Measurements from ENCODE around the gene DLG5. TPM values are rescaled to one million over a fixed set of nuclear protein-coding genes. Genes with fewer than 3 reads are reported as not detected.

DLG5 gene
- polyA plus RNA-seq, 3 donors, result 0.14 to 0.77 TPM; not detected in 1

- no peaks in the 10 kb centered on the region for H3K36me3 Mint-ChIP-seq
- H3K27ac Mint-ChIP-seq, result no peak overlapping the region
- H3K4me3 Mint-ChIP-seq, result no peak overlapping the region
- H3K9me3 Mint-ChIP-seq, result peaks cover 0 to 9% (median 0%) of the 10 kb centered on the region in 7 donors
- no peak for DNase-seq
- no peak overlapping the region for H2AFZ ChIP-seq (ENCODE audit: insufficient read depth, low read depth, low read length, poor library complexity, severe bottlenecking)
- H3K9ac ChIP-seq (ENCODE audit: insufficient read depth, low read length, poor library complexity, severe bottlenecking), result no peak overlapping the region
- no peak overlapping the region for H3K27ac ChIP-seq (ENCODE audit: low read depth in 1 of 2, low read length in 2 of 2)
- H3K4me1 ChIP-seq (ENCODE audit: control insufficient read depth in 1 of 2, insufficient read depth in 2 of 2, low read length in 2 of 2), result no peaks in the 10 kb centered on the region
- TF ChIP-seq CTCF (IDR thresholded peaks at IDR 0.05), result no peak
- 98% methylated on average over 4 of the region's 4 CpGs for WGBS (ENCODE audit: insufficient coverage)
- H3K4me3 ChIP-seq (replicated peaks in 1 of 3; ENCODE audit: low read depth in 2 of 3, low read length in 3 of 3), result no peak overlapping the region
- no peaks in the 10 kb centered on the region for H4K20me1 ChIP-seq (ENCODE audit: insufficient read depth, low read length)
- peaks cover 1 to 13% (median 9%) of the 10 kb centered on the region in 3 donors for H3K27me3 Mint-ChIP-seq (ENCODE audit: low read depth in 3 of 3)
- H3K9me3 ChIP-seq (replicated peaks in 1 of 2; ENCODE audit: control insufficient read depth in 1 of 2, insufficient read depth in 1 of 2, low read length in 2 of 2), result peaks cover 5 to 8% of the 10 kb centered on the region in 2 donors
- no peak overlapping the region for H3K4me2 ChIP-seq (replicated peaks; ENCODE audit: extremely low read depth, low read length, poor library complexity, severe bottlenecking)
- no peaks in the 10 kb centered on the region for H3K36me3 ChIP-seq (replicated peaks in 1 of 2; ENCODE audit: control insufficient read depth in 1 of 2, insufficient read depth in 2 of 2, low read length in 2 of 2)
- no peaks in the 10 kb centered on the region for H3K79me2 ChIP-seq (ENCODE audit: insufficient read depth, low read length)
- intact Hi-C loops (cut with micrococcal nuclease), result no loop called here
- no peaks in the 10 kb centered on the region for H3K4me1 Mint-ChIP-seq
- H3K27me3 ChIP-seq (ENCODE audit: control insufficient read depth in 2 of 2, insufficient read depth in 2 of 2, low read length in 2 of 2), result no peaks in the 10 kb centered on the region
These were observed 32.8 kb upstream of the DLG5 start for GRCh38 chr10:77959384-77959783.

GRCh38 chr10:77955136-77955535 is 28.6 kb upstream of the DLG5 start:
- no peaks in the 10 kb centered on the region for H4K20me1 ChIP-seq (ENCODE audit: insufficient read depth, low read length)
- intact Hi-C loops (cut with micrococcal nuclease), result no loop called here
- peaks cover 0 to 16% (median 12%) of the 10 kb centered on the region in 3 donors for H3K27me3 Mint-ChIP-seq (ENCODE audit: low read depth in 3 of 3)
- no peak overlapping the region for H2AFZ ChIP-seq (ENCODE audit: insufficient read depth, low read depth, low read length, poor library complexity, severe bottlenecking)
- no peak overlapping the region for H3K4me2 ChIP-seq (replicated peaks; ENCODE audit: extremely low read depth, low read length, poor library complexity, severe bottlenecking)
- H3K9ac ChIP-seq (ENCODE audit: insufficient read depth, low read length, poor library complexity, severe bottlenecking), result no peak overlapping the region
- TF ChIP-seq CTCF (IDR thresholded peaks at IDR 0.05), result no peak
- no peak overlapping the region for H3K27ac ChIP-seq (ENCODE audit: low read depth in 1 of 2, low read length in 2 of 2)
- H3K27me3 ChIP-seq (ENCODE audit: control insufficient read depth in 2 of 2, insufficient read depth in 2 of 2, low read length in 2 of 2), result no peaks in the 10 kb centered on the region
- H3K27ac Mint-ChIP-seq, result no peak overlapping the region
- no peaks in the 10 kb centered on the region for H3K4me1 ChIP-seq (ENCODE audit: control insufficient read depth in 1 of 2, insufficient read depth in 2 of 2, low read length in 2 of 2)
- no peaks in the 10 kb centered on the region for H3K79me2 ChIP-seq (ENCODE audit: insufficient read depth, low read length)
- H3K4me1 Mint-ChIP-seq, result no peaks in the 10 kb centered on the region
- no peaks in the 10 kb centered on the region for H3K36me3 ChIP-seq (replicated peaks in 1 of 2; ENCODE audit: control insufficient read depth in 1 of 2, insufficient read depth in 2 of 2, low read length in 2 of 2)
- peaks cover 12 to 29% of the 10 kb centered on the region in 2 donors for H3K9me3 ChIP-seq (replicated peaks in 1 of 2; ENCODE audit: control insufficient read depth in 1 of 2, insufficient read depth in 1 of 2, low read length in 2 of 2)
- peaks cover 12 to 34% (median 25%) of the 10 kb centered on the region in 7 donors for H3K9me3 Mint-ChIP-seq
- no CpG with 5 or more reads among the region's 1 CpG for WGBS (ENCODE audit: insufficient coverage)
- H3K4me3 ChIP-seq (replicated peaks in 1 of 3; ENCODE audit: low read depth in 2 of 3, low read length in 3 of 3), result no peak overlapping the region
- H3K4me3 Mint-ChIP-seq, result no peak overlapping the region
- no peak for DNase-seq
- no peaks in the 10 kb centered on the region for H3K36me3 Mint-ChIP-seq

All from CD14-positive monocyte (primary cell).